ENCODE data around the gene IFNB1.

Gene IFNB1

DNA sequence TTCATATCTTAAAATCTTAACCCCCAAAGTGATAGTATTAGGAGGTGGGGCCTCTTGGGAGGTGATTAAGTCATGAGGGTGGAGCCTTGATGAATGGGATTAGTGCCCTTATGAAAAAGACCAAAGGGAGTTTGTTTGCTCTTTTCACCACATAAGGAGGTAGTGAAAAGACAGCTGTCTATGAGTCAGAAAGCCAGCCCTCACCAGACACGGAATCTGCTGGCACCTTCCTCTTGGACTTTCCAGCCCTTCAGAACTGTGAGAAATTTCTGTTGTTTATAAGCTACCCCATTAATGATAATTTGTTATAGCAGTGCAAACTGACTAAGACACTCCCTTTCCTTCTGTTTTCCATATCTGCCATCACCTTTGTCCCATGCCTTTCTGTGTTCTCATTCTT, 20.8 kb downstream of the IFNB1 start:
- DNase-seq: peak; percentile 40
- Histone ChIP-seq H4K91ac (ENCODE audit: low read length) (no peak overlapping the region), H3K4me3 (ENCODE audit: insufficient read depth in 1 of 2, low read depth in 1 of 2, low read length in 2 of 2) (no peak overlapping the region), H3K27ac (ENCODE audit: low read length, poor library complexity, severe bottlenecking) (no peak overlapping the region), H3K27me3 (ENCODE audit: control insufficient read depth in 1 of 2, insufficient read depth in 1 of 2, low read length in 2 of 2) (no peaks in the 10 kb centered on the region), H3K9me3 (ENCODE audit: control insufficient read depth, low read length) (no peaks in the 10 kb centered on the region), H3K9ac (ENCODE audit: low read length) (no peak overlapping the region), H3K18ac (ENCODE audit: low read depth in 1 of 2, low read length in 2 of 2) (no peak overlapping the region), H3K23ac (ENCODE audit: low read length in 2 of 2) (no peak overlapping the region), H3K36me3 (ENCODE audit: control insufficient read depth in 1 of 2, insufficient read depth in 2 of 2, low read depth in 1 of 2, low read length in 2 of 2) (no peaks in the 10 kb centered on the region), H2BK15ac (ENCODE audit: low read depth, poor library complexity, severe bottlenecking) (no peak overlapping the region), H3K4me1 (ENCODE audit: control insufficient read depth, insufficient read depth, low read depth, low read length) (no peaks in the 10 kb centered on the region), H2BK12ac (ENCODE audit: low read length in 2 of 2) (no peak overlapping the region), H2AFZ (ENCODE audit: low read depth, low read length) (no peak overlapping the region), H3K79me1 (replicated peaks; ENCODE audit: low read length, poor library complexity, severe bottlenecking) (no peaks in the 10 kb centered on the region), H3K4me2 (ENCODE audit: low read length, poor library complexity, severe bottlenecking) (no peak overlapping the region), H2BK120ac (ENCODE audit: low read depth, low read length) (no peak overlapping the region), H3K14ac (ENCODE audit: low read length in 2 of 2) (no peak overlapping the region), H3K4ac (ENCODE audit: low read depth in 1 of 2, low read length in 2 of 2) (no peak overlapping the region), H2BK5ac (ENCODE audit: low read depth, low read length, poor library complexity, severe bottlenecking) (no peak overlapping the region), H2AK5ac (ENCODE audit: low read length, severe bottlenecking) (no peak overlapping the region), H4K8ac (ENCODE audit: low read length) (no peak overlapping the region)
- no CpG with 5 or more reads among the region's 1 CpG for WGBS

DNA sequence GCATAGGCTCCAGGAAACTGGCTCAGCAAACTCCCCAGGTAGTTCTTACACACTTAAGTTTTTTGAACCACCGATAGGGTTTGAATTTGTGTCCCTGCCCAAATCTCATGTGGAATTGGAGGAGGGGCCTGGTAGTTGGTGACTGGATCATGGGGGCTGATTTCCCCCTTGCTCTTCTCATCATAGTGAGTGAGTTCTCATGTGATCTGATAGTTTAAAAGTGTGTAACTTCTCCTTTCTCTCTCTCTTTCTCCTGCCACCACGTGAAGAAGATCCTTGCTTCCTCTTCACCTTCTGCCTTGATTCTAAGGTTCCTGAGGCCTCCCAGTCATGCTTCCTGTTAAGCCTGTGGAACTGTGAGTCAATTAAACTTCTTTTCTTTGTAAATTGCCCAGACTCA, 23.9 kb downstream of the IFNB1 start:
- Histone ChIP-seq H3K27me3 (ENCODE audit: control insufficient read depth in 1 of 2, insufficient read depth in 1 of 2, low read length in 2 of 2) (no peaks in the 10 kb centered on the region), H3K79me1 (replicated peaks; ENCODE audit: low read length, poor library complexity, severe bottlenecking) (no peaks in the 10 kb centered on the region), H3K4me3 (ENCODE audit: insufficient read depth in 1 of 2, low read depth in 1 of 2, low read length in 2 of 2) (no peak overlapping the region), H2BK5ac (ENCODE audit: low read depth, low read length, poor library complexity, severe bottlenecking) (no peak overlapping the region), H3K9me3 (ENCODE audit: control insufficient read depth, low read length) (no peaks in the 10 kb centered on the region), H3K4me2 (ENCODE audit: low read length, poor library complexity, severe bottlenecking) (no peak overlapping the region), H3K9ac (ENCODE audit: low read length) (no peak overlapping the region), H3K18ac (ENCODE audit: low read depth in 1 of 2, low read length in 2 of 2) (no peak overlapping the region), H3K14ac (ENCODE audit: low read length in 2 of 2) (no peak overlapping the region), H3K23ac (ENCODE audit: low read length in 2 of 2) (no peak overlapping the region), H2BK15ac (ENCODE audit: low read depth, poor library complexity, severe bottlenecking) (no peak overlapping the region), H2BK120ac (ENCODE audit: low read depth, low read length) (no peak overlapping the region), H4K91ac (ENCODE audit: low read length) (no peak overlapping the region), H3K4ac (ENCODE audit: low read depth in 1 of 2, low read length in 2 of 2) (no peak overlapping the region), H4K8ac (ENCODE audit: low read length) (no peak overlapping the region), H3K27ac (ENCODE audit: low read length, poor library complexity, severe bottlenecking) (no peak overlapping the region), H3K4me1 (ENCODE audit: control insufficient read depth, insufficient read depth, low read depth, low read length) (no peaks in the 10 kb centered on the region), H2AK5ac (ENCODE audit: low read length, severe bottlenecking) (no peak overlapping the region), H3K36me3 (ENCODE audit: control insufficient read depth in 1 of 2, insufficient read depth in 2 of 2, low read depth in 1 of 2, low read length in 2 of 2) (no peaks in the 10 kb centered on the region), H2BK12ac (ENCODE audit: low read length in 2 of 2) (no peak overlapping the region), H2AFZ (ENCODE audit: low read depth, low read length) (no peak overlapping the region)
- 33% methylated on average over 1 of the region's 2 CpGs for WGBS
- DNase-seq: no peak

GRCh38 chr9:21047281-21047691, 30.5 kb downstream of the IFNB1 start:
- no peak overlapping the region for H3K27ac ChIP-seq (ENCODE audit: low read length, poor library complexity, severe bottlenecking)
- H3K79me1 ChIP-seq (replicated peaks; ENCODE audit: low read length, poor library complexity, severe bottlenecking): no peaks in the 10 kb centered on the region
- no peaks in the 10 kb centered on the region for H3K27me3 ChIP-seq (ENCODE audit: control insufficient read depth in 1 of 2, insufficient read depth in 1 of 2, low read length in 2 of 2)
- H3K14ac ChIP-seq (ENCODE audit: low read length in 2 of 2): no peak overlapping the region
- no peak overlapping the region for H2AK5ac ChIP-seq (ENCODE audit: low read length, severe bottlenecking)
- WGBS: 47% methylated on average over 2 of the region's 2 CpGs
- H2BK12ac ChIP-seq (ENCODE audit: low read length in 2 of 2): no peak overlapping the region
- H2AFZ ChIP-seq (ENCODE audit: low read depth, low read length): no peak overlapping the region
- no peak overlapping the region for H3K4me2 ChIP-seq (ENCODE audit: low read length, poor library complexity, severe bottlenecking)
- H3K4me1 ChIP-seq (ENCODE audit: control insufficient read depth, insufficient read depth, low read depth, low read length): no peaks in the 10 kb centered on the region
- H3K23ac ChIP-seq (ENCODE audit: low read length in 2 of 2): no peak overlapping the region
- H3K36me3 ChIP-seq (ENCODE audit: control insufficient read depth in 1 of 2, insufficient read depth in 2 of 2, low read depth in 1 of 2, low read length in 2 of 2): no peaks in the 10 kb centered on the region
- DNase-seq: no peak
- H4K8ac ChIP-seq (ENCODE audit: low read length): no peak overlapping the region
- H2BK15ac ChIP-seq (ENCODE audit: low read depth, poor library complexity, severe bottlenecking): no peak overlapping the region
- no peak overlapping the region for H2BK120ac ChIP-seq (ENCODE audit: low read depth, low read length)
- no peak overlapping the region for H3K4ac ChIP-seq (ENCODE audit: low read depth in 1 of 2, low read length in 2 of 2)
- no peak overlapping the region for H4K91ac ChIP-seq (ENCODE audit: low read length)
- no peak overlapping the region for H2BK5ac ChIP-seq (ENCODE audit: low read depth, low read length, poor library complexity, severe bottlenecking)
- no peak overlapping the region for H3K4me3 ChIP-seq (ENCODE audit: insufficient read depth in 1 of 2, low read depth in 1 of 2, low read length in 2 of 2)
- no peak overlapping the region for H3K18ac ChIP-seq (ENCODE audit: low read depth in 1 of 2, low read length in 2 of 2)
- no peaks in the 10 kb centered on the region for H3K9me3 ChIP-seq (ENCODE audit: control insufficient read depth, low read length)
- no peak overlapping the region for H3K9ac ChIP-seq (ENCODE audit: low read length)

DNA sequence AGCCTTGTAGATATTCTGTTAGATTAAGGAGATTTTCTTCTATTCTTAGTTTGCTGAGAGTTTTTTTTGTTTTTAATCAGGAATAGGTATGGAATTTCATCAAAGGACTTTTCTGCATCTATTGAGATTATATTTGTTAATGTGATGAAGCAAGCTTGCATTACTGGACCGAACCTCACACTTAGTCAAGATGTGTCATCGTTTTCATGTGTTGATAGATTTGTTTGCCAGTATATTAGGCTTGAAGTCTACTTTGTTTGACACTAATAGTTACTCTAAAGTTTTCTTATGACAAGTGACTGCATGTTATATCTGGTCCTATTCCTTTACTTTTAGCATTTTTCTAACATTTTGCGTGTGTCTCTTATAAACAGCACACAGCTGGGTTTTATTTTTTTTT, 33.9 kb downstream of the IFNB1 start:
- Histone ChIP-seq H3K27ac (ENCODE audit: low read length, poor library complexity, severe bottlenecking) (no peak overlapping the region), H3K4me3 (ENCODE audit: insufficient read depth in 1 of 2, low read depth in 1 of 2, low read length in 2 of 2) (no peak overlapping the region), H3K4me2 (ENCODE audit: low read length, poor library complexity, severe bottlenecking) (no peak overlapping the region), H2BK12ac (ENCODE audit: low read length in 2 of 2) (no peak overlapping the region), H3K14ac (ENCODE audit: low read length in 2 of 2) (no peak overlapping the region), H3K27me3 (ENCODE audit: control insufficient read depth in 1 of 2, insufficient read depth in 1 of 2, low read length in 2 of 2) (no peaks in the 10 kb centered on the region), H2AFZ (ENCODE audit: low read depth, low read length) (no peak overlapping the region), H2BK120ac (ENCODE audit: low read depth, low read length) (no peak overlapping the region), H4K91ac (ENCODE audit: low read length) (no peak overlapping the region), H3K9ac (ENCODE audit: low read length) (no peak overlapping the region), H3K4ac (ENCODE audit: low read depth in 1 of 2, low read length in 2 of 2) (no peak overlapping the region), H2AK5ac (ENCODE audit: low read length, severe bottlenecking) (no peak overlapping the region), H3K18ac (ENCODE audit: low read depth in 1 of 2, low read length in 2 of 2) (no peak overlapping the region), H3K23ac (ENCODE audit: low read length in 2 of 2) (no peak overlapping the region), H2BK5ac (ENCODE audit: low read depth, low read length, poor library complexity, severe bottlenecking) (no peak overlapping the region), H3K9me3 (ENCODE audit: control insufficient read depth, low read length) (no peaks in the 10 kb centered on the region), H2BK15ac (ENCODE audit: low read depth, poor library complexity, severe bottlenecking) (no peak overlapping the region), H3K36me3 (ENCODE audit: control insufficient read depth in 1 of 2, insufficient read depth in 2 of 2, low read depth in 1 of 2, low read length in 2 of 2) (no peaks in the 10 kb centered on the region), H3K79me1 (replicated peaks; ENCODE audit: low read length, poor library complexity, severe bottlenecking) (no peaks in the 10 kb centered on the region), H3K4me1 (ENCODE audit: control insufficient read depth, insufficient read depth, low read depth, low read length) (no peaks in the 10 kb centered on the region), H4K8ac (ENCODE audit: low read length) (no peak overlapping the region)
- DNase-seq: no peak
- WGBS: 100% methylated on average over 2 of the region's 3 CpGs
